ENCODE results near the gene SERGEF.

DNA sequence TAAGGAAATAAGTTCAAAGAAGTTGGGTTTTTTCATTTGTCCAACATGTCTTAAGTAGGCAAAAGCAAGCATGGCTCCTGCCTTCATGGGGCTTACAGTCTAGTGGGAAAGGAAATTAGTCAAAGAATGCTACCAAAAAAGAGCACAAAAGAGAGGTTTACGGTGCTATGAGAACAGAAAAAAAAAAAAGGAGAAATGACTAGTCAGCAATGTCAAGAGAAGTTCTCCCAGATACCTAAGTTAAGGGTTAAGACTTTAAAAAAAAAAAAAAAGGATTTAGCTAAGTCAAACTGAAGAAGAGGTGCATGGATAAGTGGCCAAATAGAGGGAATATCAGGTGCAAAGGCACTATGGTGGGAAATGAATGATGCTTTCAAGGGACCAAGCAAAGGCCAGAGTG, 29.3 kb downstream of the SERGEF start:
- TF ChIP-seq, protein P1, sequence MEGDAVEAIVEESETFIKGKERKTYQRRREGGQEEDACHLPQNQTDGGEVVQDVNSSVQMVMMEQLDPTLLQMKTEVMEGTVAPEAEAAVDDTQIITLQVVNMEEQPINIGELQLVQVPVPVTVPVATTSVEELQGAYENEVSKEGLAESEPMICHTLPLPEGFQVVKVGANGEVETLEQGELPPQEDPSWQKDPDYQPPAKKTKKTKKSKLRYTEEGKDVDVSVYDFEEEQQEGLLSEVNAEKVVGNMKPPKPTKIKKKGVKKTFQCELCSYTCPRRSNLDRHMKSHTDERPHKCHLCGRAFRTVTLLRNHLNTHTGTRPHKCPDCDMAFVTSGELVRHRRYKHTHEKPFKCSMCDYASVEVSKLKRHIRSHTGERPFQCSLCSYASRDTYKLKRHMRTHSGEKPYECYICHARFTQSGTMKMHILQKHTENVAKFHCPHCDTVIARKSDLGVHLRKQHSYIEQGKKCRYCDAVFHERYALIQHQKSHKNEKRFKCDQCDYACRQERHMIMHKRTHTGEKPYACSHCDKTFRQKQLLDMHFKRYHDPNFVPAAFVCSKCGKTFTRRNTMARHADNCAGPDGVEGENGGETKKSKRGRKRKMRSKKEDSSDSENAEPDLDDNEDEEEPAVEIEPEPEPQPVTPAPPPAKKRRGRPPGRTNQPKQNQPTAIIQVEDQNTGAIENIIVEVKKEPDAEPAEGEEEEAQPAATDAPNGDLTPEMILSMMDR (IDR thresholded peaks at IDR 0.05; ENCODE audit: low read depth, low read length, poor library complexity, severe bottlenecking): no peak
- no peak for TF ChIP-seq EZH2phosphoT487 (IDR thresholded peaks at IDR 0.05; ENCODE audit: borderline replicate concordance, low read length)
